DND-41 (cell line): ENCODE results near the gene TRAPPC10.

Experiments
- CTCF ChIP-seq: IDR thresholded peaks from 2 replicates; pipeline ENCODE4 v1.5.1; 2012; ENCODE audit warnings: borderline replicate concordance, low read length, moderate library complexity, mild to moderate bottlenecking; ENCODE audit not compliant: poor library complexity, severe bottlenecking; ENCODE audit errors: extremely low read depth
- EZH2 ChIP-seq: IDR thresholded peaks from 3 replicates; pipeline ENCODE4 v1.6.1; 2012; ENCODE audit warnings: borderline replicate concordance, low read depth, mild to moderate bottlenecking, moderate library complexity, low read length, inconsistent platforms; ENCODE audit not compliant: severe bottlenecking

GRCh38 chr21:44072111-44072510, 60.0 kb downstream of the TRAPPC10 start:
- TF ChIP-seq CTCF = no peak
- TF ChIP-seq EZH2 = no peak
